Tibial nerve (tissue), 4 donors: ENCODE measurements around the gene HTR2A. TPM values are rescaled to one million over a fixed set of nuclear protein-coding genes. Genes with fewer than 3 reads are reported as not detected.

Experiments used
- DNase-seq, 2 donors: peaks; one replicate each; pipeline ENCODE4 v3.0.0-alpha.2; 2019; ENCODE audit warnings: low spot score in 2 of 2
- H3K27ac ChIP-seq, 4 donors: fragments of 200-600 bp; sonication (generic) in 3 of 4; one replicate each; pipeline ENCODE4 v1.5.1; 2017 to 2019; ENCODE audit warnings: mild to moderate bottlenecking in 1 of 4
- H3K27me3 ChIP-seq, 2 donors: fragments of 200-600 bp; sonication (generic) in 1 of 2; one replicate each; pipeline versions ENCODE4 v1.5.1 to v1.6.0; 2017 to 2019
- H3K36me3 ChIP-seq, 3 donors: fragments of 200-600 bp; sonication (generic); one replicate each; pipeline ENCODE4 v1.5.1; 2018 to 2019
- H3K4me1 ChIP-seq, 4 donors: fragments of 200-600 bp; sonication (generic) in 3 of 4; one replicate each; pipeline ENCODE4 v1.5.1; 2017 to 2019
- H3K4me3 ChIP-seq, 4 donors: fragments of 200-600 bp; sonication (generic) in 3 of 4; one replicate each; pipeline ENCODE4 v1.5.1; 2017 to 2019; ENCODE audit warnings: mild to moderate bottlenecking in 1 of 4, moderate library complexity in 1 of 4
- H3K9me3 ChIP-seq, 4 donors: fragments of 200-600 bp; sonication (generic) in 3 of 4; one replicate each; pipeline ENCODE4 v1.5.1; 2017 to 2019
- CTCF ChIP-seq, 5 experiments: fragments of 200-600 bp in 3 of 5; fragments of 450-650 bp in 2 of 5; sonication (generic) in 3 of 5; IDR thresholded peaks; one replicate each; pipeline ENCODE4 v1.5.1; 2016 to 2019; ENCODE audit warnings: antibody characterized with exemption in 5 of 5, mild to moderate bottlenecking in 3 of 5, moderate library complexity in 2 of 5
- EP300 ChIP-seq, 2 donors: sonication (generic); formaldehyde crosslinking; IDR thresholded peaks; one replicate each; pipeline ENCODE4 v1.6.1; 2017; ENCODE audit warnings: antibody characterized with exemption in 2 of 2, mild to moderate bottlenecking in 1 of 2
- POLR2A ChIP-seq, 2 donors: fragments of 450-650 bp; IDR thresholded peaks; one replicate each; pipeline ENCODE4 v1.6.1; 2017; ENCODE audit warnings: antibody characterized with exemption in 2 of 2, mild to moderate bottlenecking in 2 of 2, moderate library complexity in 2 of 2
- WGBS, 2 donors: methylation state at CpG; one replicate each; pipeline ENCODE4 v1.1.5; 2018; 5-methylcytosine and 5-hydroxymethylcytosine counted together
- total RNA-seq, 4 donors: library from RNA; depleted of rRNA; stranded (reverse); fragments of >200 nt; gene quantifications; one replicate each; pipeline ENCODE4 v1.1.0, GENCODE V29; 2016

HTR2A gene
- total RNA-seq, 4 donors from 2014 or later = 0.20 to 0.30 (median 0.21) TPM

- Histone ChIP-seq H3K36me3 (no peaks in the 10 kb centered on the region), H3K27ac (no peak overlapping the region), H3K4me3 (no peak overlapping the region), H3K4me1 (no peaks in the 10 kb centered on the region), H3K27me3 (no peaks in the 10 kb centered on the region), H3K9me3 (no peaks in the 10 kb centered on the region)
- WGBS, 2 donors = 78 to 82% methylated on average over 3 of the region's 3 CpGs
- TF ChIP-seq EP300 (IDR thresholded peaks at IDR 0.05) (no peak), CTCF (IDR thresholded peaks at IDR 0.05) (no peak), POLR2A (IDR thresholded peaks at IDR 0.05) (no peak)
- no peak for DNase-seq
Observed at GRCh38 chr13:46905249-46905648, 8.4 kb upstream of the HTR2A start.

- Histone ChIP-seq H3K9me3 (no peaks in the 10 kb centered on the region), H3K4me3 (no peak overlapping the region), H3K4me1 (no peaks in the 10 kb centered on the region), H3K36me3 (no peaks in the 10 kb centered on the region), H3K27ac (no peak overlapping the region), H3K27me3 (no peaks in the 10 kb centered on the region)
- 48 to 54% methylated on average over 1 of the region's 1 CpG for WGBS, 2 donors
- TF ChIP-seq CTCF (IDR thresholded peaks at IDR 0.05) (no peak), EP300 (IDR thresholded peaks at IDR 0.05) (no peak), POLR2A (IDR thresholded peaks at IDR 0.05) (no peak)
- DNase-seq = no peak
Observed at GRCh38 chr13:46903748-46904147, 6.9 kb upstream of the HTR2A start.

DNA sequence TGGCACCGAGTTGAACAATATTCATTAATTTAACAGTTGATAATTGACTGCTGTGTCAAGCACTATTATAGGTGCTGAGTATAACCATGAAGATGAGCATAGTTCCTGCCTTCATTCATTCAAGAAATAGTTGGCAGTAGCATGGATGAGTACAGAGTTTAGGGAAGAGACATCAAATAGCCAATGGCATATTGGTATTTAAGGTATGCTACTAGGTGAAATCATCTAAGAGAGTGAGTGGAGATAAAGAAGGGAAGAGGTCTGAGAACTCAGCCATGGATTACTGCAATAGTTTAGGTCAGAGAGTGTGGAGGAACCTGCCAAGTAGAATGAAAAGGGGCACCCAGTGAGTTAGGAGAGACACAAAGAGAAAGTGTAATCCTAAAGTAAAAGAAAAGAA lies 4.9 kb upstream of the HTR2A start:
- no peak for DNase-seq
- Histone ChIP-seq H3K27me3 (no peaks in the 10 kb centered on the region), H3K27ac (no peak overlapping the region), H3K4me1 (peaks cover 0 to 8% (median 0%) of the 10 kb centered on the region in 4 donors), H3K4me3 (no peak overlapping the region), H3K9me3 (no peaks in the 10 kb centered on the region), H3K36me3 (no peaks in the 10 kb centered on the region)
- TF ChIP-seq CTCF (IDR thresholded peaks at IDR 0.05) (no peak), POLR2A (IDR thresholded peaks at IDR 0.05) (no peak), EP300 (IDR thresholded peaks at IDR 0.05) (no peak)
- WGBS, 2 donors = 83 to 87% methylated on average over 1 of the region's 1 CpG

DNA sequence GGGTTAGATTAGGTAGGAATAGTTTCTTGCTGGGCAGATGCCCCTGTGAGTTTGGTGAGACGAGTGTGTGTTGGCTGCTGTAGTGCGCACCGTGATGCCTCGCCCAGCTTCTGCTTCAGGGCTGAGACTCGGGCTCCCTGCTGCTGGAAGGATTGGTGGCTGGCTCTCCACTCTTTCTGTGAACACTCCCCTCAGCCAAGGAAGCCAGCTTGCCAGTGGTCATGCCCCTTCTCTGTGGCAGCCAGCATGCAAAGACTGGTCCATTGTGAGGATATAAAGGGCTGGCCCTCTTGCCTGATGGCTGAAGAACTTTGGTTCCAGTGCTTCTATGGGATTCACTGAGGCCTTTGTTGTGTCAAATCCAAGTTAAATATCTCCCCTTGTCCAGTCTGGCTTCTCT lies 2.9 kb upstream of the HTR2A start:
- Histone ChIP-seq H3K27ac (no peak overlapping the region), H3K36me3 (no peaks in the 10 kb centered on the region), H3K4me1 (peaks cover 0 to 22% (median 0%) of the 10 kb centered on the region in 4 donors), H3K4me3 (no peak overlapping the region), H3K9me3 (no peaks in the 10 kb centered on the region), H3K27me3 (no peaks in the 10 kb centered on the region)
- TF ChIP-seq EP300 (IDR thresholded peaks at IDR 0.05) (no peak), POLR2A (IDR thresholded peaks at IDR 0.05) (no peak), CTCF (IDR thresholded peaks at IDR 0.05) (no peak)
- no peak for DNase-seq
- WGBS, 2 donors = 37 to 72% methylated on average over 5 of the region's 5 CpGs

GRCh38 chr13:46895381-46895780 lies 1.5 kb downstream of the HTR2A start:
- Histone ChIP-seq H3K4me3 (no peak overlapping the region), H3K36me3 (no peaks in the 10 kb centered on the region), H3K4me1 (peaks cover 0 to 35% (median 0%) of the 10 kb centered on the region in 4 donors), H3K9me3 (no peaks in the 10 kb centered on the region), H3K27ac (peak overlapping the region in 1 of 4 donors; percentile 2), H3K27me3 (no peaks in the 10 kb centered on the region)
- 66 to 69% methylated on average over 8 of the region's 8 CpGs for WGBS, 2 donors
- TF ChIP-seq POLR2A (IDR thresholded peaks at IDR 0.05) = no peak
- TF ChIP-seq EP300 (IDR thresholded peaks at IDR 0.05) = no peak
- TF ChIP-seq CTCF (IDR thresholded peaks at IDR 0.05) = no peak
- DNase-seq = no peak
